ENCODE data around the gene PTPRR.

DNA sequence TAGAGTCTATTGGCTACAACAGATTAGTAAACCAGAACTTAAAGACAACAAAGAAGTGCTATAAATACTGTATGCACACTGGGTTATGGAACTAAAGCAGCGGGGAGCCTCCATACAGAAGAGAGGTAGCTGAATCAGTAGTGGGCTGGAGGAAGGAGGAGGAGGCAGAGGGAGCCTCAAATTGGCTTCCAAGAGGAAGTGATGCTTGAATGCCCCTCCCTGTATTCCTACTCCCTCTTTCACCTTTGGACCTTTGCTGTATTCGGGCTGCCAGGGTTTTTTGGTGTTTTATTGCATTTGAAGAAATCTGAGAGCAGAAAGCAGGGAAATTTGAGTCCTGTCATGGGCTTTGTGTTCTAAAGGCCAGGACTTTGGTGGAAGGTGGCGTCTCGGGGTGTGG, 179.3 kb downstream of the PTPRR start:
- TF ChIP-seq, protein P1, sequence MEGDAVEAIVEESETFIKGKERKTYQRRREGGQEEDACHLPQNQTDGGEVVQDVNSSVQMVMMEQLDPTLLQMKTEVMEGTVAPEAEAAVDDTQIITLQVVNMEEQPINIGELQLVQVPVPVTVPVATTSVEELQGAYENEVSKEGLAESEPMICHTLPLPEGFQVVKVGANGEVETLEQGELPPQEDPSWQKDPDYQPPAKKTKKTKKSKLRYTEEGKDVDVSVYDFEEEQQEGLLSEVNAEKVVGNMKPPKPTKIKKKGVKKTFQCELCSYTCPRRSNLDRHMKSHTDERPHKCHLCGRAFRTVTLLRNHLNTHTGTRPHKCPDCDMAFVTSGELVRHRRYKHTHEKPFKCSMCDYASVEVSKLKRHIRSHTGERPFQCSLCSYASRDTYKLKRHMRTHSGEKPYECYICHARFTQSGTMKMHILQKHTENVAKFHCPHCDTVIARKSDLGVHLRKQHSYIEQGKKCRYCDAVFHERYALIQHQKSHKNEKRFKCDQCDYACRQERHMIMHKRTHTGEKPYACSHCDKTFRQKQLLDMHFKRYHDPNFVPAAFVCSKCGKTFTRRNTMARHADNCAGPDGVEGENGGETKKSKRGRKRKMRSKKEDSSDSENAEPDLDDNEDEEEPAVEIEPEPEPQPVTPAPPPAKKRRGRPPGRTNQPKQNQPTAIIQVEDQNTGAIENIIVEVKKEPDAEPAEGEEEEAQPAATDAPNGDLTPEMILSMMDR (IDR thresholded peaks at IDR 0.05; ENCODE audit: insufficient read depth, low read depth, low read length), result no peak
- TF ChIP-seq EZH2 (IDR thresholded peaks at IDR 0.05; ENCODE audit: insufficient read depth, low read length), result no peak
